GM19193 (cell line): ENCODE measurements around the gene EPHB1.

Experiments used
- POLR2A ChIP-seq: IDR thresholded peaks from 4 replicates; pipeline ENCODE4 v1.6.1; 2011; ENCODE audit not compliant: insufficient read depth, insufficient read length; ENCODE audit errors: extremely low read depth

EPHB1 gene

GRCh38 chr3:134794950-134795745, at the start of gene EPHB1:
EPHB1 (plus strand) TSS chr3:134795260.
- TF ChIP-seq POLR2A = peak; percentile 78

GRCh38 chr3:134748698-134749097, 46.4 kb upstream of the EPHB1 start:
- TF ChIP-seq POLR2A = no peak

- TF ChIP-seq POLR2A = no peak
Observed at GRCh38 chr3:134749174-134749573, 45.9 kb upstream of the EPHB1 start.

- no peak for TF ChIP-seq POLR2A
Observed at GRCh38 chr3:134749802-134750553, 45.1 kb upstream of the EPHB1 start.

GRCh38 chr3:134751831-134752230, 43.2 kb upstream of the EPHB1 start:
- no peak for TF ChIP-seq POLR2A

GRCh38 chr3:134752761-134753461, 42.1 kb upstream of the EPHB1 start:
- TF ChIP-seq POLR2A = no peak

- TF ChIP-seq POLR2A = no peak
Observed at GRCh38 chr3:134753999-134754742, 40.9 kb upstream of the EPHB1 start.

- no peak for TF ChIP-seq POLR2A
Observed at GRCh38 chr3:134754768-134755559, 40.1 kb upstream of the EPHB1 start.

GRCh38 chr3:134755821-134756220, 39.2 kb upstream of the EPHB1 start:
- no peak for TF ChIP-seq POLR2A

- TF ChIP-seq POLR2A = no peak
Observed at GRCh38 chr3:134757549-134758069, 37.5 kb upstream of the EPHB1 start.

- TF ChIP-seq POLR2A = no peak
Observed at GRCh38 chr3:134761213-134761612, 33.8 kb upstream of the EPHB1 start.

- no peak for TF ChIP-seq POLR2A
Observed at GRCh38 chr3:134762016-134762415, 33.0 kb upstream of the EPHB1 start.

GRCh38 chr3:134765468-134765867, 29.6 kb upstream of the EPHB1 start:
- TF ChIP-seq POLR2A = no peak

- TF ChIP-seq POLR2A = no peak
Observed at GRCh38 chr3:134766290-134766689, 28.8 kb upstream of the EPHB1 start.
